SK-N-SH treated with all-trans-retinoic acid at 6 μM for 48 hours (cell line): ENCODE results near the gene MIDN.

ENCODE experiments used
- BACH2 ChIP-seq: fragments of 250-450 bp; sonication (Bioruptor Pico); IDR thresholded peaks from 2 replicates; pipeline ENCODE4 v1.9.0; 2021; ENCODE audit warnings: mild to moderate bottlenecking, borderline replicate concordance
- ESRRG ChIP-seq: fragments of 250-450 bp; sonication (Bioruptor Pico); IDR thresholded peaks from 2 replicates; pipeline ENCODE4 v1.6.1; 2021; ENCODE audit warnings: mild to moderate bottlenecking
- ISL1 ChIP-seq: fragments of 250-450 bp; sonication (Bioruptor Pico); IDR thresholded peaks from 2 replicates; pipeline ENCODE4 v2.1.2; 2022; ENCODE audit warnings: mild to moderate bottlenecking, moderate library complexity
- TCF4 ChIP-seq: fragments of 250-450 bp; sonication (Bioruptor Pico); IDR thresholded peaks from 2 replicates; pipeline ENCODE4 v1.8.0; 2021; ENCODE audit warnings: mild to moderate bottlenecking, moderate library complexity, borderline replicate concordance
- ZFP3 ChIP-seq: fragments of 250-450 bp; sonication (Bioruptor Pico); IDR thresholded peaks from 2 replicates; pipeline ENCODE4 v1.5.0; 2020; ENCODE audit warnings: mild to moderate bottlenecking, moderate library complexity
- ZNF70 ChIP-seq: fragments of 450-650 bp; formaldehyde crosslinking; IDR thresholded peaks from 2 replicates; pipeline ENCODE4 v1.5.0; 2020; ENCODE audit warnings: mild to moderate bottlenecking, moderate library complexity
- TF ChIP-seq, protein P1 (sequence below): fragments of 250-450 bp; sonication (Bioruptor Pico); IDR thresholded peaks from 2 replicates; pipeline ENCODE4 v1.5.1; 2021; ENCODE audit warnings: mild to moderate bottlenecking, moderate library complexity
- TF ChIP-seq, protein P2 (sequence below): fragments of 250-450 bp; sonication (Bioruptor Pico); IDR thresholded peaks from 2 replicates; pipeline ENCODE4 v1.5.1; 2020; ENCODE audit warnings: low read depth, mild to moderate bottlenecking, moderate library complexity

DNA sequence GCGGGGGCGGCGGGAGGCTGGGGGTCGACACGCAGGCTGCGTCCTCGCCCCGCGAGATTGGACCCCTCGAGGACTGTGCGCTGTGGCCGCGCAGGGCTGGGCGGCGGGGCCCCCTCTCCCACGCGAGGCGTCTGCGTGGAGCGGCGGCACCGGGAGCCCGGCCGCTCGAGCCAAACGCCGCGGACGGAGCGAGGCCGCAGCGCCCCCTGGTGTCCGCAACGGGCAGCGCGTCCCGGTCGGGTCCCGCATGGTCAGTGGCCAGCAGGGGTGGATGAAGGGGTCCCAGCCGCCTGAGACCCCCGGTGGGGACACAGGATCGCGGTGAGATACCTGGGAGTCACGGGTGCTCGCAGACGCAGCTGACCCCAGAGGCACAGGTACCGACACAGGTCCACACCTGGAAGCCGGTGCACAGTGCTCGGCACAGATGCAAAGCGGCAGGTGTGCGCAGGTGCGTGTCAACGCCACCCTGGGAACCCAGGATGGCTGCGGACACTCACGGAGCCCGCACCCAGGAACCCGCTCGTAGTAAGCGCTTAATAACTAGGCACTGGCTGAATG, 18.6 kb downstream of the MIDN start:
- no peak for TF ChIP-seq ESRRG (CRISPR knock-in tag)
- TF ChIP-seq TCF4 (CRISPR knock-in tag): no peak
- no peak for TF ChIP-seq ZNF70 (CRISPR knock-in tag)
- TF ChIP-seq ZFP3: no peak
- TF ChIP-seq, protein P1, sequence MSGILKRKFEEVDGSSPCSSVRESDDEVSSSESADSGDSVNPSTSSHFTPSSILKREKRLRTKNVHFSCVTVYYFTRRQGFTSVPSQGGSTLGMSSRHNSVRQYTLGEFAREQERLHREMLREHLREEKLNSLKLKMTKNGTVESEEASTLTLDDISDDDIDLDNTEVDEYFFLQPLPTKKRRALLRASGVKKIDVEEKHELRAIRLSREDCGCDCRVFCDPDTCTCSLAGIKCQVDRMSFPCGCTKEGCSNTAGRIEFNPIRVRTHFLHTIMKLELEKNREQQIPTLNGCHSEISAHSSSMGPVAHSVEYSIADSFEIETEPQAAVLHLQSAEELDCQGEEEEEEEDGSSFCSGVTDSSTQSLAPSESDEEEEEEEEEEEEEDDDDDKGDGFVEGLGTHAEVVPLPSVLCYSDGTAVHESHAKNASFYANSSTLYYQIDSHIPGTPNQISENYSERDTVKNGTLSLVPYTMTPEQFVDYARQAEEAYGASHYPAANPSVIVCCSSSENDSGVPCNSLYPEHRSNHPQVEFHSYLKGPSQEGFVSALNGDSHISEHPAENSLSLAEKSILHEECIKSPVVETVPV (CRISPR knock-in tag): no peak
- TF ChIP-seq, protein P2, sequence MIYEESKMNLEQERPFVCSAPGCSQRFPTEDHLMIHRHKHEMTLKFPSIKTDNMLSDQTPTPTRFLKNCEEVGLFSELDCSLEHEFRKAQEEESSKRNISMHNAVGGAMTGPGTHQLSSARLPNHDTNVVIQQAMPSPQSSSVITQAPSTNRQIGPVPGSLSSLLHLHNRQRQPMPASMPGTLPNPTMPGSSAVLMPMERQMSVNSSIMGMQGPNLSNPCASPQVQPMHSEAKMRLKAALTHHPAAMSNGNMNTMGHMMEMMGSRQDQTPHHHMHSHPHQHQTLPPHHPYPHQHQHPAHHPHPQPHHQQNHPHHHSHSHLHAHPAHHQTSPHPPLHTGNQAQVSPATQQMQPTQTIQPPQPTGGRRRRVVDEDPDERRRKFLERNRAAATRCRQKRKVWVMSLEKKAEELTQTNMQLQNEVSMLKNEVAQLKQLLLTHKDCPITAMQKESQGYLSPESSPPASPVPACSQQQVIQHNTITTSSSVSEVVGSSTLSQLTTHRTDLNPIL: no peak
- TF ChIP-seq ISL1 (CRISPR knock-in tag): no peak
- TF ChIP-seq BACH2: no peak
